BE2C (cell line): ENCODE results near the gene AKT2.
A peak's percentile ranks its signal among the peaks of the same experiment; 100 is the strongest.

Experiments used
- DNase-seq: peaks from one replicate; pipeline ENCODE4 v3.0.0-alpha.2; 2020
- H3K27me3 ChIP-seq: fragments of 250-450 bp; sonication (Bioruptor Pico); 2 replicates; pipeline ENCODE4 v1.5.1; 2020; ENCODE audit warnings: mild to moderate bottlenecking
- H3K36me3 ChIP-seq: fragments of 250-450 bp; sonication (Bioruptor Pico); 2 replicates; pipeline ENCODE4 v1.5.1; 2020; ENCODE audit warnings: mild to moderate bottlenecking
- H3K4me1 ChIP-seq: fragments of 250-450 bp; sonication (Bioruptor Pico); 2 replicates; pipeline ENCODE4 v1.5.1; 2020
- H3K4me3 ChIP-seq: 2 replicates; pipeline ENCODE4 v1.5.1; 2011; ENCODE audit warnings: low read depth, low read length
- H3K9me3 ChIP-seq: fragments of 250-450 bp; sonication (Bioruptor Pico); 2 replicates; pipeline ENCODE4 v1.5.1; 2020
- CTCF ChIP-seq: IDR thresholded peaks from 2 replicates; pipeline ENCODE4 v1.5.1; 2012; ENCODE audit warnings: mild to moderate bottlenecking, low read depth, low read length

Gene AKT2

GRCh38 chr19:40217934-40218890, 66.9 kb downstream of the AKT2 start, which contains the start of gene TTC9B:
TSS of gene TTC9B (minus strand) at chr19:40218384. CDS start at chr19:40218381, 3 bp downstream.
- H3K27me3 ChIP-seq, result peaks cover 28% of the 10 kb centered on the region
- no peak for TF ChIP-seq CTCF
- no peak within 1 kb of the TSS for H3K4me3 ChIP-seq
- peaks cover 2% of the 10 kb centered on the region; the same call in 1 of the 2 replicates for H3K9me3 ChIP-seq
- H3K4me1 ChIP-seq, result peaks cover 2% of the 10 kb centered on the region; the same call in 1 of the 2 replicates
- peak; percentile 44 for DNase-seq
- no peaks in the 10 kb centered on the region for H3K36me3 ChIP-seq

- peak; percentile 58 for TF ChIP-seq CTCF
Measured at GRCh38 chr19:40217027-40217810, 67.9 kb downstream of the AKT2 start.

GRCh38 chr19:40216777-40217026, 68.4 kb downstream of the AKT2 start:
- TF ChIP-seq CTCF, result no peak
- H3K4me1 ChIP-seq, result peaks cover 2% of the 10 kb centered on the region; the same call in 1 of the 2 replicates
- H3K36me3 ChIP-seq, result no peaks in the 10 kb centered on the region
- no peaks in the 10 kb centered on the region for H3K9me3 ChIP-seq
- DNase-seq, result no peak
- no peak overlapping the region for H3K4me3 ChIP-seq
- H3K27me3 ChIP-seq, result peaks cover 28% of the 10 kb centered on the region

More at GRCh38 chr19:40217027-40217810, 67.9 kb downstream of the AKT2 start:
- peaks cover 2% of the 10 kb centered on the region; the same call in 1 of the 2 replicates for H3K4me1 ChIP-seq
- peaks cover 28% of the 10 kb centered on the region for H3K27me3 ChIP-seq
- H3K4me3 ChIP-seq, result no peak overlapping the region
- no peaks in the 10 kb centered on the region for H3K36me3 ChIP-seq
- DNase-seq, result no peak
- peaks cover 2% of the 10 kb centered on the region; the same call in 1 of the 2 replicates for H3K9me3 ChIP-seq

GRCh38 chr19:40216013-40216776, 69.0 kb downstream of the AKT2 start:
- Histone ChIP-seq H3K36me3 (no peaks in the 10 kb centered on the region), H3K27me3 (peaks cover 28% of the 10 kb centered on the region), H3K4me3 (no peak overlapping the region), H3K4me1 (peaks cover 2% of the 10 kb centered on the region; the same call in 1 of the 2 replicates), H3K9me3 (no peaks in the 10 kb centered on the region)
- no peak for DNase-seq
- TF ChIP-seq CTCF, result no peak

GRCh38 chr19:40214936-40215335, 70.2 kb downstream of the AKT2 start:
- DNase-seq, result no peak
- H3K36me3 ChIP-seq, result no peaks in the 10 kb centered on the region
- H3K4me1 ChIP-seq, result no peaks in the 10 kb centered on the region
- no peak for TF ChIP-seq CTCF
- H3K27me3 ChIP-seq, result peaks cover 28% of the 10 kb centered on the region
- no peak overlapping the region for H3K4me3 ChIP-seq
- H3K9me3 ChIP-seq, result no peaks in the 10 kb centered on the region
